GM19372 (cell line): ENCODE measurements around the gene MOCS1.

Experiments
- ATAC-seq: cut with Tn5 transposase; IDR thresholded peaks from one replicate; pipeline ENCODE4 v1.9.1; 2021; ENCODE audit warnings: mild to moderate bottlenecking, low read depth, moderate library complexity; ENCODE audit not compliant: unreplicated experiment

MOCS1 gene

GRCh38 chr6:39882531-39882899 lies 51.7 kb downstream of the MOCS1 start:
- no peak for ATAC-seq

GRCh38 chr6:39881851-39882530 lies 52.3 kb downstream of the MOCS1 start:
- no peak for ATAC-seq

GRCh38 chr6:39880594-39880993 lies 53.7 kb downstream of the MOCS1 start:
- ATAC-seq: no peak

DNA sequence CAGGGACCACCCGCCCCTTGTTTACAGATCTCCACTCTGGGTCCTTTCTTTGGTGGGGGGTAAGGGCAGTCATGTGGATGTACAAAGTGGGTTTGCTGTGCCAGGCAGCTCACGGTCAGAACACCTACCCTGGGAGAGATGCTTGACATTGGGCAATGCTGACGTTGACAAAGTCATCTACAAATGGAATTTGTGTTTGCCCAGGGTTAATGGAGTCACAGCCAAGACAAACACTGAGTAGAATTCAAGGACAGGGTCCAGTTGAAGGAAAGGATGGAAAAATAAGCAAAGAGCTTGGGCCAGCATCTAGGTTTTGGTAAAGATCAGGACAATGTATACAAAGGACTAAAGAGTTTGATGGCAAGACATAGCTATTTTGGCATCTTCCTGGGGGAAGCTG lies 54.7 kb downstream of the MOCS1 start:
- ATAC-seq: no peak

DNA sequence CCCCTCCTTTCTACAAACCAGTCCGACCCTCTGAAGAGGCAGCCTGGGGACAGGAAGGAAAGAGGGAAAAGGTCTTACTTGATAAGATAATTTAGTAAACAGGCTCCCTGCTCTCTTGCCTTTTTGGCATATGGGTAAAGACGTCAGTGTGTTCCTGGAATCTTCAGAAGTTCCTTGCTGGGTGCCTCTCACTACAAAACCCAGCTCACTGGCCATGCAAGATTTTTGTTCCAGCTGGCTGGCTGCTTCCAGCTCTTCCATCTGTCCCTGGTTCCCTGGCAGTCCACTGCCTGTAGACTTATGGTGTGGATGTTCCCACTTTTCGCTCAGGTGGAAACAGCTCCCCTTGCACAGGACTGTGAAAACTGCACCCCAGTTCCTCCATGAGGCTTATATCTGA lies 57.4 kb downstream of the MOCS1 start:
- no peak for ATAC-seq

DNA sequence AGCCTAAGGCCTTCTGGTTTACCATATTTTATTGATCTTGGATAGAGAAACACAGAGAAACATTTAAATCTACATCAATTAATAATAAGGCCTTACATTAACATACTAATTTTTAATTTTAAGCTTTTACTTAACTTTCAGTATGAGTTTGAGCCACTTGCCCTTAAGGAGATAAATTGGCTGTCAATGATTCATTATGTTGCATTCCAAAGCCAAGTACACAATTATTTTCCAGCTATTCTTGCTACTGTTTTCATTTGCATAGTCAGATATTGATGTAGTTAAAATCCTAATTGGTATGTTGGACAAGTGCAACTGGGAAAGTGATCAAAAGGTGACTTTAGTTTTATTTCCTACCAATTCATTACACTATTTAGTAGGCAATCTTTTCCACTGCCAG lies 58.2 kb downstream of the MOCS1 start:
- no peak for ATAC-seq

- ATAC-seq: no peak
Observed at GRCh38 chr6:39873439-39873838, 60.8 kb downstream of the MOCS1 start.

DNA sequence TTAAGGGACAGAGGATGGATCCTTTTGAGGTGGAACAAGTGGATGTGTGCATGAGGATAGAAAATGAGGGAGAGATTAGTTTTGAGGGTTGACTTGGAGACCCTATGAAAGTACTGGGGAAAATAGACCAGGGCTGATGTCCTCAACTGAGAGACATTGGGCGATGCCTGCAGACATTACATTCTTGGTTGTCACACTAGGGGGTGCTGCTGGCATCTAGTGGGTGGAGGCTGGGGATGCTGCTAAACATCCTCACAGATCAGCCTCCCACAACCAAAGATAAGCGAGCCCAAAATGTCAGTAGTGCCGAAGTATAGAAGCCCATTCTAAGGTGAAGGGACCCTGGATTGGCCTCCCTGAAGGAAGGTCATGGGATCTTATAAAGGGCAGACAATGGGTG lies 63.3 kb downstream of the MOCS1 start:
- no peak for ATAC-seq

DNA sequence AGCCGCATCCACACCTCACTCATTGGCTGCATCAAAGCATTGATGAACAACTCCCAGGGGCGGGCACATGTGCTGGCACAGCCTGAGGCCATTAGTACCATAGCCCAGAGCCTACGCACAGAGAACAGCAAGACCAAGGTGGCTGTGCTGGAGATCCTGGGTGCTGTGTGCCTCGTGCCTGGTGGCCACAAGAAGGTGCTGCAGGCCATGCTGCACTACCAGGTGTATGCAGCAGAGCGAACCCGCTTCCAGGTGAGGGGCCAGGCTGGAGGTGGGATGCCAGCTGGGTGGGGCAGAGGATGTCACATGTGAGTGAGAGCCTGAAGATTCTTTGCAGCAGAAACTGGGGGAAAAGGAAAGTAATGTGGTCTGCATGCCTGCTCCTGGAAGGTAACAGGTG lies 66.7 kb downstream of the MOCS1 start:
- no peak for ATAC-seq

- no peak for ATAC-seq
Observed at GRCh38 chr6:39865011-39865888, 69.0 kb downstream of the MOCS1 start.

- no peak for ATAC-seq
Observed at GRCh38 chr6:39861663-39862062, 72.6 kb downstream of the MOCS1 start.

DNA sequence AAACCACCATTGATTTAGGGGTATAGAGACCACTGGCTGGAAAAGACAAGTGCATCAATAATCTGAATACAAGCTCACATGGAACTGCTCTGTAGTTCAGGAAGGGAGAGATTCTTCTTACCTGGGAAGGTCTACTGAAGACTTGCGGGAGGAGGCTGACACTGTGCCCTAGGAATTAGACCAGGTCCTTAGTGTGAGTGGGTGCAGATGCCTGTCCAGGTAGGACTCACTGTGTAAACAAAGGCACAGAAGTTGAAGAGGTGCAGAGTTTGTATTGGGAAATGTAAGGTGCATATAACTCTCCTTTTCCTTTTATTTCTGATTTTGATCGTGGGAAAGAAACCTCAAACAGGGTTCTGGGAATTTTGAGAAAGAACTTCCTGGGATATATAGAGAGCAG lies 75.2 kb downstream of the MOCS1 start:
- ATAC-seq: no peak

DNA sequence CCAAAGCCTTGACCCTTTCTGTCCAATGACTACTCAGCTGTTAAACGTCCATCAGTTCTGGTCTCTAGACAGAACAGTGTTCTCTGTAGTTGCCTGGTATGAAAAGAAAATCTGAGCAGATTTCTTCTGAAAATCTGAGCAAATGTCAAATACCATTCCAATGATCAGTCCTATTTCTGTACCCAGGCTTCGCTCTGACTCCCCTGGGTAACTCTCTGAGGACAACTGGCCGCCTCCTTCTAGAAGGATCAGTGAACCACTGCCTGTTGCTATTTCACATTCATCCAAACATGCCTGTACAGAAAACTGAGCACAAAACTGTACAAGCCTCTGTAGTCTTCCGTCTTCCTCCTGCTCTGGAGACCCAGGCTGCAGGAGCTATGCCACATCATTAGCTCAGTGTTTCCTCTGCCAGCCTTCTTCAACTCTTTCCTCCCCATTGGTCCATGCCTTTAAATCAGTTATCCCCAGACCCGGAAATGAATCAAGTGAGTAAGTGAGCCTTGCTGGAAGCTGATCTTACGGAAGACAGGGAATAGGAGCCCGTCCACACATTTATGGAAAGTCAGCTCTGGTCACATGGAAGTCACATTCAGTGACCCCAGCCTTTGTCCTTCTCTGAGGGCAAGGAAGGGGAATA lies 78.8 kb downstream of the MOCS1 start:
- no peak for ATAC-seq
